HepG2 (cell line): ENCODE results near the gene DPH2. TPM values are rescaled to one million over a fixed set of nuclear protein-coding genes. Genes with fewer than 3 reads are reported as not detected.

Source experiments
- AGO1 ChIP-seq: fragments of 200-400 bp; formaldehyde crosslinking; IDR thresholded peaks from 2 replicates; pipeline ENCODE4 v1.6.1; 2017; ENCODE audit warnings: mild to moderate bottlenecking, low read depth, low read length, moderate library complexity; ENCODE audit not compliant: poor library complexity, severe bottlenecking
- CBX5 ChIP-seq: sonication (generic); formaldehyde crosslinking; IDR thresholded peaks from 2 replicates; pipeline ENCODE4 v1.4.0; 2020; ENCODE audit warnings: missing genetic modification reagents, borderline replicate concordance
- CENPX ChIP-seq: sonication (generic); formaldehyde crosslinking; IDR thresholded peaks from 2 replicates; pipeline ENCODE4 v1.9.0; 2021; ENCODE audit warnings: mild to moderate bottlenecking, missing genetic modification reagents, moderate library complexity
- MTF1 ChIP-seq: sonication (generic); formaldehyde crosslinking; IDR thresholded peaks from 2 replicates; pipeline ENCODE4 v1.5.0; 2020; ENCODE audit warnings: missing genetic modification reagents
- NCOA1 ChIP-seq: sonication (generic); formaldehyde crosslinking; IDR thresholded peaks from 2 replicates; pipeline ENCODE4 v1.9.0; 2021; ENCODE audit warnings: missing genetic modification reagents
- NFKBIZ ChIP-seq: IDR thresholded peaks from 2 replicates; pipeline ENCODE4 v1.6.1; 2018; ENCODE audit warnings: missing genetic modification reagents, missing compliant biosample characterization
- POGZ ChIP-seq: sonication (generic); formaldehyde crosslinking; IDR thresholded peaks from 2 replicates; pipeline ENCODE4 v1.4.0; 2020; ENCODE audit warnings: mild to moderate bottlenecking, missing genetic modification reagents
- RARA ChIP-seq: IDR thresholded peaks from 2 replicates; pipeline ENCODE4 v1.6.1; 2016; ENCODE audit warnings: missing genetic modification reagents, missing compliant biosample characterization
- RFX1 ChIP-seq: fragments of 450-650 bp; IDR thresholded peaks from 2 replicates; pipeline ENCODE4 v1.6.1; 2017
- RFX5 ChIP-seq: IDR thresholded peaks from 2 replicates; pipeline ENCODE4 v1.6.1; 2011; ENCODE audit warnings: low read depth, low read length, improper control_type of control experiment
- ZNF3 ChIP-seq: IDR thresholded peaks from 2 replicates; pipeline ENCODE4 v1.7.0; 2017; ENCODE audit warnings: inconsistent platforms
- ZNF432 ChIP-seq: sonication (generic); formaldehyde crosslinking; IDR thresholded peaks from 2 replicates; pipeline ENCODE4 v1.5.0; 2020; ENCODE audit warnings: missing genetic modification reagents, mild to moderate bottlenecking, borderline replicate concordance
- ZNF724P ChIP-seq: sonication (generic); formaldehyde crosslinking; IDR thresholded peaks from 2 replicates; pipeline ENCODE4 v1.8.0; 2022; ENCODE audit warnings: missing genetic modification reagents, borderline replicate concordance
- ZNF747 ChIP-seq: sonication (generic); formaldehyde crosslinking; IDR thresholded peaks from 2 replicates; pipeline ENCODE4 v1.8.1; 2023; ENCODE audit warnings: missing genetic modification reagents, mild to moderate bottlenecking, borderline replicate concordance
- ZNF782 ChIP-seq: sonication (generic); formaldehyde crosslinking; IDR thresholded peaks from 2 replicates; pipeline ENCODE4 v1.4.0; 2020; ENCODE audit warnings: missing genetic modification reagents, mild to moderate bottlenecking, borderline replicate concordance
- ZNF879 ChIP-seq: sonication (generic); formaldehyde crosslinking; IDR thresholded peaks from 2 replicates; pipeline ENCODE4 v1.8.1; 2023; ENCODE audit warnings: missing genetic modification reagents
- polyA plus RNA-seq, 8 experiments: library from polyadenylated mRNA; depleted of rRNA in 3 of 8; stranded (reverse) in 7 of 8; unstranded in 1 of 8; fragments of >200 nt; fragmentation: Illumina TruSeq in 4 of 8; extraction: Trizol in 4 of 8; gene quantifications; 2 replicates each; pipeline versions ENCODE4 v1.2.1 to v1.2.3, GENCODE V29; 2011 to 2016; ENCODE audit warnings: low read depth in 4 of 8, missing spikeins in 1 of 8, mixed read lengths in 1 of 8; ENCODE audit not compliant: insufficient read depth in 1 of 8
- total RNA-seq, 5 experiments: library from RNA; depleted of rRNA; stranded (reverse); fragments of >200 nt; fragmentation: Illumina TruSeq; extraction: Trizol; gene quantifications; 2 replicates each; pipeline ENCODE4 v1.2.3, GENCODE V29; 2016; ENCODE audit warnings: low read depth in 1 of 5
- TF ChIP-seq, protein P1 (sequence below): sonication (generic); formaldehyde crosslinking; IDR thresholded peaks from 2 replicates; pipeline ENCODE4 v1.4.0; 2020; ENCODE audit warnings: mild to moderate bottlenecking, missing genetic modification reagents
- TF ChIP-seq, protein P2 (sequence below): sonication (generic); formaldehyde crosslinking; IDR thresholded peaks from 2 replicates; pipeline ENCODE4 v1.4.0; 2020; ENCODE audit warnings: mild to moderate bottlenecking, missing genetic modification reagents
- TF ChIP-seq, protein P3 (sequence below): IDR thresholded peaks from 2 replicates; pipeline ENCODE4 v1.6.1; 2016; ENCODE audit warnings: control low read depth

DPH2 gene
- total and polyA plus RNA-seq, 2 of the 13 experiments (the other 11 are each of a cell fraction or from before 2014, with no cell fraction given), result 32.2 to 38.3 TPM

DNA sequence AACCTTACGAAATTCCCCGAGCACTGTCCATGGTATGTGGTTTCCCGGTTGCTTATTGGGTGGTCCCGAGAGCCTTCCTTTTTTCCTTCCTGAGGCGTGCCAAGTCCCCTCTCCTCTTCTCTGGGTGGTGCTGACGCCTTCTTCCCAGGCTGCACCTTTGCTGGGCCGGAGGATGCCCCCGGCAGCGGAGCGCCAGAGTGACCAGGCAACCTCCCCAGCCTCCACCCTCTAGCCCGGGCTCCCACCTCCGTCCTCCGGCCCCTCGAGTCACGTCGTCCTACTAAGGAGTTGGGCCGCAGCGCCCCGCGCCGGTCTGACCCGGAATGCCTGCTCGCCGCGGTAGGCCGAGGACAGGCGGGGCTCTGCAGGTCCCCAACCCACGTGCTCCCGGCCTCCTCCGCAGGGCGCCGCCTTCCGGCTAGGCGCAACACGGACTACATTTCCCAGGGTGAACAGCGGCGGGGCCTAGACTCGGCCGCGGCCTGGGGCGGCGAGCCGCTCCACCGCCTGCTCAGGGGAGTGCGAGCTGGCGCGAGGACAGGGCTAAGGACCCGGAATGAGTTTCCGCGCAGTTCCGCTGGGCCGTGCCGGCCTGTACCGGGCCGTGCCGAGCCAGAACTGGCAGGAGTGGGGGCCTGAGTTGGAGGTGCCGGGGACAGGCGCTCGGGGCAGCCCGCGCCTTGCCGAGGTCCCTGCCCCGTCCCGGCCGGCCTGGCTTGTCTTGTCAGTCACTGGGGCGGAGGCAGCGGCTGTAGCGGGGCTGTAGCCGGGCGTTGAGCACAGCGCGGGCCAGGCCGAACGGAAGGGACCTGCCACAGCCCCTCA lies 23.4 kb upstream of the DPH2 start, which contains the start of gene IPO13 (continued):
- TF ChIP-seq, protein P1, sequence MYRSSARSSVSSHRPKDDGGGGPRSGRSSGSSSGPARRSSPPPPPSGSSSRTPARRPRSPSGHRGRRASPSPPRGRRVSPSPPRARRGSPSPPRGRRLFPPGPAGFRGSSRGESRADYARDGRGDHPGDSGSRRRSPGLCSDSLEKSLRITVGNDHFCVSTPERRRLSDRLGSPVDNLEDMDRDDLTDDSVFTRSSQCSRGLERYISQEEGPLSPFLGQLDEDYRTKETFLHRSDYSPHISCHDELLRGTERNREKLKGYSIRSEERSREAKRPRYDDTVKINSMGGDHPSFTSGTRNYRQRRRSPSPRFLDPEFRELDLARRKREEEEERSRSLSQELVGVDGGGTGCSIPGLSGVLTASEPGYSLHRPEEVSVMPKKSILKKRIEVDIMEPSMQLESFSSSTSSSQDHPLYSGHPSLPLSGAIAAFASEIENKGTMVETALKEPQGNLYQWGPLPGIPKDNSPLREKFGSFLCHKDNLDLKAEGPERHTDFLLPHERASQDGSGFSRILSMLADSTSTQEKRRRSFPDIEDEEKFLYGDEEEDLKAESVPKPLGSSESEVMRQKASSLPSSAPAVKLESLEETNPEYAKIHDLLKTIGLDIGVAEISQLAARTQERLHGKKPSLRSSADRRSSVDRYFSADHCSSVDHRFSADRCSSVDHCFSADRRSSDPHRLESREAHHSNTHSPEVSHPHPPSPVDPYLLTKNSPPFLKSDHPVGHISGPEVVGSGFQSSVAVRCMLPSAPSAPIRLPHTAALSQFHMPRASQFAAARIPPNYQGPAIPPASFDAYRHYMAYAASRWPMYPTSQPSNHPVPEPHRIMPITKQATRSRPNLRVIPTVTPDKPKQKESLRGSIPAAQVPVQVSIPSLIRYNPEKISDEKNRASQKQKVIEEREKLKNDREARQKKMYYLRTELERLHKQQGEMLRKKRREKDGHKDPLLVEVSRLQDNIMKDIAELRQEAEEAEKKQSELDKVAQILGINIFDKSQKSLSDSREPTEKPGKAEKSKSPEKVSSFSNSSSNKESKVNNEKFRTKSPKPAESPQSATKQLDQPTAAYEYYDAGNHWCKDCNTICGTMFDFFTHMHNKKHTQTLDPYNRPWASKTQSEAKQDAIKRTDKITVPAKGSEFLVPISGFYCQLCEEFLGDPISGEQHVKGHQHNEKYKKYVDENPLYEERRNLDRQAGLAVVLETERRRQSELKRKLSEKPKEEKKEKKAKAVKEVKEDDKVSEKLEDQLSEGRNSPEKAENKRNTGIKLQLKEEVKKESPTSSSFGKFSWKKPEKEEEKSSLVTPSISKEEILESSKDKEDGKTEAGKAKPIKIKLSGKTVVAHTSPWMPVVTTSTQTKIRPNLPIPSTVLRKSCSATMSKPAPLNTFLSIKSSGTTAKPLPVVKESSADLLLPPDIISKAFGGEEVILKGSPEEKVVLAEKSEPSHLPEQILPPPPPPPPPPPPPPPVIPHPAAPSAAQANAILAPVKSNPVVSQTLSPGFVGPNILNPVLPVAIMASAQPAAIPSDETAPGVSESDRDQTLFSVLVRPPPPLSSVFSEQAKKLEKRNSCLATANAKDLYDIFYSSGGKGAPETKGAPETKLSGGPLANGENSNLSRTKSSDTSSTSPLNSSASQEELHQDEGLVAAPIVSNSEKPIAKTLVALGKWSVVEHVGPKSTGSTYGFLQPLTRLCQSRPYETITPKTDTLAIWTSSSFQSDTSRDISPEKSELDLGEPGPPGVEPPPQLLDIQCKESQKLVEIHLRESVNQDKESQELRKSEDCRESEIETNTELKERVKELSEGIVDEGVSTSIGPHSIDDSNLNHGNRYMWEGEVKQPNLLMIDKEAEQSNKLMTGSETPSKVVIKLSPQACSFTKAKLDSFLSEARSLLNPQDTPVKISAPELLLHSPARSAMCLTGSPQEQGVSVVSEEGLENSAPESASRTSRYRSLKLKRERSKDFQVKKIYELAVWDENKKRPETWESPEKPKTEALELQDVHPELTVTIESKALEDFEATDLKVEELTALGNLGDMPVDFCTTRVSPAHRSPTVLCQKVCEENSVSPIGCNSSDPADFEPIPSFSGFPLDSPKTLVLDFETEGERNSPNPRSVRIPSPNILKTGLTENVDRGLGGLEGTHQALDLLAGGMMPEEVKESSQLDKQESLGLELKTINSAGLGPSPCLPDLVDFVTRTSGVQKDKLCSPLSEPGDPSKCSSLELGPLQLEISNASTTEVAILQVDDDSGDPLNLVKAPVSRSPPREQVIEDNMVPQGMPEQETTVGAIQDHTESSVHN (CRISPR knock-in tag), result peak; percentile 28; the same call in 1 of the 2 replicates
- TF ChIP-seq CENPX, result no peak
- TF ChIP-seq NCOA1 (CRISPR knock-in tag), result 0 out of 2 replicates have a peak, but pooled peaks have one; percentile 19
- TF ChIP-seq, protein P2, sequence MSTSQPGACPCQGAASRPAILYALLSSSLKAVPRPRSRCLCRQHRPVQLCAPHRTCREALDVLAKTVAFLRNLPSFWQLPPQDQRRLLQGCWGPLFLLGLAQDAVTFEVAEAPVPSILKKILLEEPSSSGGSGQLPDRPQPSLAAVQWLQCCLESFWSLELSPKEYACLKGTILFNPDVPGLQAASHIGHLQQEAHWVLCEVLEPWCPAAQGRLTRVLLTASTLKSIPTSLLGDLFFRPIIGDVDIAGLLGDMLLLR (CRISPR knock-in tag), result peak; percentile 76; the same call in 1 of the 2 replicates
- no peak for TF ChIP-seq RFX1
- TF ChIP-seq, protein P3, sequence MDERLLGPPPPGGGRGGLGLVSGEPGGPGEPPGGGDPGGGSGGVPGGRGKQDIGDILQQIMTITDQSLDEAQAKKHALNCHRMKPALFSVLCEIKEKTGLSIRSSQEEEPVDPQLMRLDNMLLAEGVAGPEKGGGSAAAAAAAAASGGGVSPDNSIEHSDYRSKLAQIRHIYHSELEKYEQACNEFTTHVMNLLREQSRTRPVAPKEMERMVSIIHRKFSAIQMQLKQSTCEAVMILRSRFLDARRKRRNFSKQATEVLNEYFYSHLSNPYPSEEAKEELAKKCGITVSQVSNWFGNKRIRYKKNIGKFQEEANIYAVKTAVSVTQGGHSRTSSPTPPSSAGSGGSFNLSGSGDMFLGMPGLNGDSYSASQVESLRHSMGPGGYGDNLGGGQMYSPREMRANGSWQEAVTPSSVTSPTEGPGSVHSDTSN (CRISPR knock-in tag), result peak; percentile 44; the same call in 1 of the 2 replicates
- peak; percentile 82 for TF ChIP-seq POGZ
- TF ChIP-seq ZNF724P, result peak; percentile 66
- peak; percentile 73; the same call in 1 of the 2 replicates for TF ChIP-seq CBX5 (CRISPR knock-in tag)
- no peak for TF ChIP-seq ZNF432 (CRISPR knock-in tag)
- peak; percentile 89 for TF ChIP-seq ZNF747 (CRISPR knock-in tag)
- peak; percentile 93; the same call in 1 of the 2 replicates for TF ChIP-seq ZNF782 (CRISPR knock-in tag)
- 0 out of 2 replicates have a peak, but pooled peaks have one; percentile 60 for TF ChIP-seq MTF1 (CRISPR knock-in tag)
- peak; percentile 15; the same call in 1 of the 2 replicates for TF ChIP-seq RARA (CRISPR knock-in tag)
- no peak for TF ChIP-seq ZNF879 (CRISPR knock-in tag)
- TF ChIP-seq ZNF3 (CRISPR knock-in tag), result peak; percentile 48; the same call in 1 of the 2 replicates
- TF ChIP-seq AGO1, result no peak
- TF ChIP-seq RFX5, result no peak
- TF ChIP-seq NFKBIZ (CRISPR knock-in tag), result 0 out of 2 replicates have a peak, but pooled peaks have one; percentile 36
